ENCODE measurements around the gene KAZN.

Gene KAZN

DNA sequence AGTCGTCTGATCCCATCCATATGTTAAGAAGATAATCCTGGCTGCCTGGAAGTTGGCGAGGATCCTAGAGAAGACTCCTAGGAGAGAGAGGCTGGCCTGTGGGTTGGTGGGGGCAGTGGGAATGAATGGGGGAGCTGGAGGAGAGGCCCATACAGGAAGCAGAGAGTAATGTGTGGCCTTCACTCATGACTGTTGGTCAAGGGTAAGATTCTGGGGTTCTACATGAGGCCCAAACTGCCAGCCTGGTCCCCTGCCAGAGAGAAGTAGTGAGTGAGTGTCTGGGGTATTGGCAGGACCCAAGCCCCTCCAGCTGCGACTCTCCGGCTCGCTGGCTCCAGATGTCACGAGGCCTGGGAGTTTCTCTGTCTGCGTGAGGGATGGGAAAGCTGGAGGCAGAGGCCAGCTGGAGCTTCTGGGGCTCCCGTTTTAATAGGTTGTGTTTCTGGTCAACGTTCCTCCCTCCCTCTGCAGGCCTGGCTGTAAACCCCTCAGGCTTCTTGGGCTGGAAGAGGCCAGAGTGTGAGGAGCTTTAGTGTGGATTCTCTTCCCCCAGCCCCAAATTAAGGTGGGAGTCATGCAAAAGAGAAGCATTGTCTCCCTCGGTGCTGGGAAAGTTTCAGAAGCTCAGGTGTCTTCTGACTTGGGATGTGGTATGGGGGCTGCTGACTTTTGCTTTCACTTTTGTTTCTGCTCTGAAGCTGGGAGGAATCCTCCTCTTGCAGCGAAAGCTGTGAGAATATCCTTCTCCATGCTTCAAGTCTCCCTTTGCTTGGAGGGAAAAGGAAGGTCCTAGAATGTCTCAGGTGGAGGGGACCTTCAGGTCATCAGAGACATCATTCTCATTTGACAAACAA is 557.6 kb downstream of the KAZN start:
- no peak for TF ChIP-seq POLR2A (IDR thresholded peaks at IDR 0.05; ENCODE audit: low read depth, low read length)
- FAIRE-seq, result no peak
- DNase-seq (ENCODE audit: insufficient read length, low spot score), result no peak

DNA sequence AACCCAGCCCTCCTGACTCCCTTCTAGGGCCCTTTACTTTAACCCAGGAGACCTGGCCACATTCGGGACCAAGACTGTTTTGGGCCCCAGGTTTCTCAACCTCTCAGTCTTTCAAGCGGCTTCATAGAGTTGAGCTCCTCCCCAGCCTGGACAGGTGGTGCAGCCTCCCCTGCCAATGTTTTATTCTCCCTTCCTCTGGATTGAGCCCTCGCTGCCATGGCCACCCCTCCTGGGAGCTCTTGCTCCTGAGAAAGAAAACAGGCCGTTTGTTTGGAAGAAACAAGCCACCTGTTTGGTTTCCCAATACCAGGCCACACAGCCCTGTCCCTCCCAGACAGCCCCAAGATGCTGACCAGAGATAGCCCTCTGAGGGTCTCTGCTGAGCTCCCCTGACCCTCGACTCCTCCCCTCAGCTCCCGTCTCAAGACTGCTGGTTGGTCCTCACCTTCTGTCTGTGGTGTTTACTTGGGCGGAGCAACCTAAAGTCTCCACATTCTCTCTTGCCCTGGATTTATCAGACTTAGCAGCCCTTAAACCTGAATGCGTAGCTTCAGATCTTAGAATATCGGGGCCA is 558.4 kb downstream of the KAZN start:
- FAIRE-seq (no peak), DNase-seq (ENCODE audit: insufficient read length, low spot score) (no peak)
- no peak for TF ChIP-seq POLR2A (IDR thresholded peaks at IDR 0.05; ENCODE audit: low read depth, low read length)

DNA sequence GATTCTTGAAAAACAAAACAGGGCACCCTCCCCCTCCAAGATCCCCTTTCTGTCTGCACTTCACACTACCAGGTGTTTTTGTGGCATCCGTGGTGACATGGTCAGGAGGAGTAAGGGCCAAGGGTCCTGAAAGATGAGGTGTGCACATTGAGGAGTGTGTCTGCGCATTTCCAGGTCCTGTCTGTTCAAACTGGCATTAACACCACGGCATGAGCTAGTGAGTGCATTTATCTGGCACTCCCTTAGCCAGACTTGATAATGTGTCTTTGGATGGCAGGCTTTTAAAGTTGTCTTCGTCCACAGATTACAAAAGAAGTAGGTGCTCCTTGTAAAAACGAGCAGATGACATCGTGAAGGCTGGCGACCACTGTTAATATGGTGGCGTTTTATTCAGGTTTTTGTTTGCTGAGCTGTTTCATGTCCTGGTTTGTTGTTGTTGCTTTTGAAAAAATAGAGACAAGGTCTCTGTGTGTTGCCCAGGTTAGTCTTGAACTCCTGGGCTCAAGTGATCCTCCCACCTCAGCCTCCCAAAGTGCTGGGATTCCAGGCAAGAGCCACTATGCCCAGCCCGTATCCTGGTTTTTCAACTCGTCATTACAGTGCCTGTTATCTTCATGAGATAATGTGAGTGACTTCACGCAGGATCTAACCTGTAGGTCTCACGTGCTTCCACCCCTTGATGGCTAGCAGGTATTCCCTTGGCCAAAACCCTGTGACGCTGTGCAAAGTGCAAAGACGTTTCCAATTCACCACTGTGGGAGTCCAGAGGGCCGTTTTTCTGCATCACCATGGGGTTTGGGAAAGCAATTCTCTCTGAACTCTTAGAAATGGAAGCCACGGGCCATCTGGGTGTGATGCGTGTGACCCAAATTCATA is 559.3 kb downstream of the KAZN start:
- FAIRE-seq, result no peak
- no peak for TF ChIP-seq POLR2A (IDR thresholded peaks at IDR 0.05; ENCODE audit: low read depth, low read length)
- no peak for DNase-seq (ENCODE audit: insufficient read length, low spot score)

DNA sequence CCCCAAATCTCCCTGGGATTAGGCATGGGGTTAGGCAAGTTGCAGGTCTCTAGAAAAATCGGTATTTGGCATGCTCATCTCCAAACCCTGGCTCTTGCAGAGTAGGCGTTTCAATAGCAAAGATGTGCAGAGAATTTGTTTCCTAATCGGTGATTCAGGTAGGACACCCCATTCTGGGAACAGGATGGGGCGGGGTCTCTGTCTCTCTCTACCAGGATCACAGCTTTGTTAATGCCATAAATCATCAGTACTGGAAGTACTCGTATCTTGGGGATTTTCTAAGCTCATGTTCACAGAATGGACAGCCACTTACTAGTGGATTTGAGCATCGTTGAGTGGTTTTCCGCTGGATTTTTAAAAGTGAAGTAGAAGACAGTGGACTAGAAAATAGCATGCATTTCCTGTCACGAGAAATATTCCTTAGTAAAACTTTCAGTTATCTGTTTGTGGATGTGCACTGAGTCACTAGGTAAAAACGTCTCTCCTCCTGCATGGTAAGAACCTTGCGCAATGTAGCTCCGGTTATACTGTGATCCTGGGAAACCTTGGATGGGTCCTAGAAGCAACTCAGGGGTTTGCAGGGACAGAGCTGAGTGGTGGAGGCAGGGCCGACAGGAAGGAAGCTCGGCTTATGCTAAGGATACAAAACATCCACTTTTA is 560.2 kb downstream of the KAZN start:
- FAIRE-seq, result peak; percentile 91
- no peak for DNase-seq (ENCODE audit: insufficient read length, low spot score)
- TF ChIP-seq POLR2A (IDR thresholded peaks at IDR 0.05; ENCODE audit: low read depth, low read length), result no peak

- FAIRE-seq, result no peak
- DNase-seq (ENCODE audit: insufficient read length, low spot score), result no peak
These were observed 560.7 kb downstream of the KAZN start for GRCh38 chr1:15159166-15159555.

GRCh38 chr1:15160626-15161025 is 562.1 kb downstream of the KAZN start:
- no peak for DNase-seq (ENCODE audit: insufficient read length, low spot score)
- TF ChIP-seq POLR2A (IDR thresholded peaks at IDR 0.05; ENCODE audit: low read depth, low read length), result no peak
- no peak for FAIRE-seq

More at GRCh38 chr1:15159166-15159555, 560.7 kb downstream of the KAZN start:
- TF ChIP-seq POLR2A (IDR thresholded peaks at IDR 0.05; ENCODE audit: low read depth, low read length), result no peak

- no peak for TF ChIP-seq POLR2A (IDR thresholded peaks at IDR 0.05; ENCODE audit: low read depth, low read length)
- DNase-seq (ENCODE audit: insufficient read length, low spot score) (no peak), FAIRE-seq (no peak)
These were observed 568.9 kb downstream of the KAZN start for GRCh38 chr1:15167386-15167785.

Data from H54 (cell line).